ENCODE results near the gene ALG6.

ALG6 gene

GRCh38 chr1:63367215-63368103, at the start of gene ALG6:
TSS of gene ALG6 (plus strand) at chr1:63367627. CDS start at chr1:63370978, 3,351 bp downstream.
- TF ChIP-seq Cebpa-rat (IDR thresholded peaks at IDR 0.05): no peak
- peak within 1 kb of the TSS; percentile 84 to 93 (median 90) for H3K9ac ChIP-seq
- H3K4me1 ChIP-seq: peaks cover 13 to 18% (median 15%) of the 10 kb centered on the region in 10 experiments; a peak in 19 of 20 replicates
- peak within 1 kb of the TSS; percentile 16 to 90 (median 87); a peak in 21 of 22 replicates for H3K27ac ChIP-seq
- peak within 1 kb of the TSS; percentile 72 to 98 (median 85) for H3K4me2 ChIP-seq
- no peaks in the 10 kb centered on the region for H3K9me3 ChIP-seq (replicated peaks in 1 of 11)
- peaks cover 11 to 22% (median 14%) of the 10 kb centered on the region in 11 experiments; a peak in 20 of 22 replicates for H3K36me3 ChIP-seq
- H3K4me3 ChIP-seq: peak within 1 kb of the TSS; percentile 75 to 90 (median 82)
- H3K27me3 ChIP-seq: no peaks in the 10 kb centered on the region
- H4K20me1 ChIP-seq: no peaks in the 10 kb centered on the region

GRCh38 chr1:63317817-63318152, 49.6 kb upstream of the ALG6 start:
- peak overlapping the region; percentile 45 to 69 (median 58) for H3K4me3 ChIP-seq
- no peak overlapping the region for H3K27ac ChIP-seq
- peak overlapping the region; percentile 65 to 83 (median 75) for H3K4me2 ChIP-seq
- H3K9me3 ChIP-seq (replicated peaks in 1 of 11): peaks cover 54 to 67% (median 65%) of the 10 kb centered on the region in 11 experiments
- H4K20me1 ChIP-seq: peaks cover 0 to 19% (median 0%) of the 10 kb centered on the region in 11 experiments; a peak in 7 of 22 replicates
- H3K27me3 ChIP-seq: peaks cover 71 to 82% (median 77%) of the 10 kb centered on the region in 11 experiments
- no peak for TF ChIP-seq Cebpa-rat (IDR thresholded peaks at IDR 0.05)
- peaks cover 0 to 20% (median 5%) of the 10 kb centered on the region in 10 experiments; a peak in 7 of 20 replicates for H3K4me1 ChIP-seq
- H3K36me3 ChIP-seq: no peaks in the 10 kb centered on the region
- H3K9ac ChIP-seq: 0 out of 22 replicates have a peak overlapping the region, but pooled peaks of 2 of the 11 experiments have one; percentile 20 to 48

- no peak overlapping the region for H3K27ac ChIP-seq
- H3K9ac ChIP-seq: no peak overlapping the region
- H3K4me1 ChIP-seq: peaks cover 0 to 20% (median 5%) of the 10 kb centered on the region in 10 experiments; a peak in 7 of 20 replicates
- peaks cover 77 to 88% (median 83%) of the 10 kb centered on the region in 11 experiments for H3K27me3 ChIP-seq
- H3K4me3 ChIP-seq: peak overlapping the region in 4 of 10 experiments; percentile 56 to 63 (median 59); a peak in 6 of 20 replicates
- peak overlapping the region in 4 of 11 experiments; percentile 75 to 83 (median 76); a peak in 7 of 22 replicates for H3K4me2 ChIP-seq
- H3K36me3 ChIP-seq: peaks cover 0 to 3% (median 0%) of the 10 kb centered on the region in 11 experiments; a peak in 1 of 22 replicates
- H3K9me3 ChIP-seq (replicated peaks in 1 of 11): peaks cover 61 to 73% (median 71%) of the 10 kb centered on the region in 11 experiments
- peaks cover 0 to 25% (median 0%) of the 10 kb centered on the region in 11 experiments; a peak in 7 of 22 replicates for H4K20me1 ChIP-seq
- TF ChIP-seq Cebpa-rat (IDR thresholded peaks at IDR 0.05): no peak
Measured at GRCh38 chr1:63318201-63318979, 49.0 kb upstream of the ALG6 start.

GRCh38 chr1:63319046-63320021, 48.1 kb upstream of the ALG6 start:
- Histone ChIP-seq H3K4me2 (no peak overlapping the region), H3K27me3 (peaks cover 86 to 97% (median 92%) of the 10 kb centered on the region in 11 experiments), H3K36me3 (peaks cover 0 to 6% (median 0%) of the 10 kb centered on the region in 11 experiments; a peak in 2 of 22 replicates), H3K4me1 (peaks cover 0 to 12% (median 4%) of the 10 kb centered on the region in 10 experiments; a peak in 6 of 20 replicates), H3K4me3 (peak overlapping the region in 8 of 10 experiments; percentile 5 to 43 (median 25); a peak in 4 of 20 replicates), H3K27ac (no peak overlapping the region), H4K20me1 (peaks cover 0 to 32% (median 8%) of the 10 kb centered on the region in 11 experiments; a peak in 12 of 22 replicates), H3K9ac (no peak overlapping the region), H3K9me3 (replicated peaks in 1 of 11) (peaks cover 70 to 82% (median 80%) of the 10 kb centered on the region in 11 experiments)
- TF ChIP-seq Cebpa-rat (IDR thresholded peaks at IDR 0.05): no peak

GRCh38 chr1:63320022-63320721, 47.3 kb upstream of the ALG6 start:
- Histone ChIP-seq H3K9ac (no peak overlapping the region), H3K27me3 (peaks cover 94 to 100% (median 98%) of the 10 kb centered on the region in 11 experiments)
- TF ChIP-seq Cebpa-rat (IDR thresholded peaks at IDR 0.05): no peak

GRCh38 chr1:63321066-63321784, 46.2 kb upstream of the ALG6 start:
- H3K36me3 ChIP-seq: peaks cover 0 to 6% (median 0%) of the 10 kb centered on the region in 11 experiments; a peak in 2 of 22 replicates
- peaks cover 74 to 85% (median 83%) of the 10 kb centered on the region in 11 experiments for H3K9me3 ChIP-seq (replicated peaks in 1 of 11)
- H3K4me2 ChIP-seq: peak overlapping the region in 4 of 11 experiments; percentile 61 to 79 (median 72); a peak in 5 of 22 replicates
- peaks cover 100% of the 10 kb centered on the region in 11 experiments for H3K27me3 ChIP-seq
- H3K27ac ChIP-seq: no peak overlapping the region
- peaks cover 0 to 48% (median 15%) of the 10 kb centered on the region in 11 experiments; a peak in 12 of 22 replicates for H4K20me1 ChIP-seq
- peaks cover 0 to 10% (median 4%) of the 10 kb centered on the region in 10 experiments; a peak in 4 of 20 replicates for H3K4me1 ChIP-seq
- no peak overlapping the region for H3K9ac ChIP-seq
- TF ChIP-seq Cebpa-rat (IDR thresholded peaks at IDR 0.05): no peak
- H3K4me3 ChIP-seq: peak overlapping the region in 7 of 10 experiments; percentile 7 to 62 (median 49); a peak in 5 of 20 replicates

More at GRCh38 chr1:63320022-63320721, 47.3 kb upstream of the ALG6 start:
- Histone ChIP-seq H3K36me3 (peaks cover 0 to 6% (median 0%) of the 10 kb centered on the region in 11 experiments; a peak in 2 of 22 replicates), H4K20me1 (peaks cover 0 to 37% (median 11%) of the 10 kb centered on the region in 11 experiments; a peak in 12 of 22 replicates), H3K4me1 (peaks cover 0 to 10% (median 4%) of the 10 kb centered on the region in 10 experiments; a peak in 4 of 20 replicates), H3K9me3 (replicated peaks in 1 of 11) (peaks cover 74 to 86% (median 84%) of the 10 kb centered on the region in 11 experiments), H3K4me2 (0 out of 22 replicates have a peak overlapping the region, but pooled peaks of 1 of the 11 experiments have one; percentile 79), H3K27ac (no peak overlapping the region), H3K4me3 (peak overlapping the region in 5 of 10 experiments; percentile 5 to 27 (median 19); a peak in 2 of 20 replicates)

All from BLaER1 treated with 17β-estradiol and CSF1 and Interleukin-3, amounts not matched to agents 10 nM and 100 nM (cell line).